GM19099 (cell line): ENCODE results near the gene MND1.

ENCODE experiments used
- POLR2A ChIP-seq: IDR thresholded peaks from 3 replicates; pipeline ENCODE4 v1.6.1; 2011; ENCODE audit warnings: low read depth; ENCODE audit not compliant: insufficient read length; ENCODE audit errors: extremely low read depth

MND1 gene

GRCh38 chr4:153344131-153345011, at the start of gene MND1:
Gene MND1, plus strand, starts transcription at chr4:153344688. Its CDS starts 50 bp downstream, at chr4:153344738.
- TF ChIP-seq POLR2A: peak; percentile 85

- TF ChIP-seq POLR2A: no peak
Measured at GRCh38 chr4:153295131-153295755, 49.2 kb upstream of the MND1 start.

- no peak for TF ChIP-seq POLR2A
Measured at GRCh38 chr4:153296040-153296823, 48.3 kb upstream of the MND1 start.

GRCh38 chr4:153297116-153297515, 47.4 kb upstream of the MND1 start:
- no peak for TF ChIP-seq POLR2A

GRCh38 chr4:153310793-153311192, 33.7 kb upstream of the MND1 start:
- TF ChIP-seq POLR2A: no peak

GRCh38 chr4:153314915-153315314, 29.6 kb upstream of the MND1 start:
- no peak for TF ChIP-seq POLR2A

- TF ChIP-seq POLR2A: no peak
Measured at GRCh38 chr4:153318696-153319320, 25.7 kb upstream of the MND1 start.

- no peak for TF ChIP-seq POLR2A
Measured at GRCh38 chr4:153322791-153323190, 21.7 kb upstream of the MND1 start.

GRCh38 chr4:153324046-153324445, 20.4 kb upstream of the MND1 start:
- TF ChIP-seq POLR2A: no peak

- no peak for TF ChIP-seq POLR2A
Measured at GRCh38 chr4:153325558-153325957, 18.9 kb upstream of the MND1 start.

- TF ChIP-seq POLR2A: no peak
Measured at GRCh38 chr4:153326513-153326912, 18.0 kb upstream of the MND1 start.

GRCh38 chr4:153327247-153327646, 17.2 kb upstream of the MND1 start:
- no peak for TF ChIP-seq POLR2A

- TF ChIP-seq POLR2A: no peak
Measured at GRCh38 chr4:153332936-153333335, 11.6 kb upstream of the MND1 start.

- no peak for TF ChIP-seq POLR2A
Measured at GRCh38 chr4:153333874-153334273, 10.6 kb upstream of the MND1 start.

GRCh38 chr4:153335665-153336064, 8.8 kb upstream of the MND1 start:
- TF ChIP-seq POLR2A: no peak
